ENCODE measurements around the gene FNDC11.

Gene FNDC11

DNA sequence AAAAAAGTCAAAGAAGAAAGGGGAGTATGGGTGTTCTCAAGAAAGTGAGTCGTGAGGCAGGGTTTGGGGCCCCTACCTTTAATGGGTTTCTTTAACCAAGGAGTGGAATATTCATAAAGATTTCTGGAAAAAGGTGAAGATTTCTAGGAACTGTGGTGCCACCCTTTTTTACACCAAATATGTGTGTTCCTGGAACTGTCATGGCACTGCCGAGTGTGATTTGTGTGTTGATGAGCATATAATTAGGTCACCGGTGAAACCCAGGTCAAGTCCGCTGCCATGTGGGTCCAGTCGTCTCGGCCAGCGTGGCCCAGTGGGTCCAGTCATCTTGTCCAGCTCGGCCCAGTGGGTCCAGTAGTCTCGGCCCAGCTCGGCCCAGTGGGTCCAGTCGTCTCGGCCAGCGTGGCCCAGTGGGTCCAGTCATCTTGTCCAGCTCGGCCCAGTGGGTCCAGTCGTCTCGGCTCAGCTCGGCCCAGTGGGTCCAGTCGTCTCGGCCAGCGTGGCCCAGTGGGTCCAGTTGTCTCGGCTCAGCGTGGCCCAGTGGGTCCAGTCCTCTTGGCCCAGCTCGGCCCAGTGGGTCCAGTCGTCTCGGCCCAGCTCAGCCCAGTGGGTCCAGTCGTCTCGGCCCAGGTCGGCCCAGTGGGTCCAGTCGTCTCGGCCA lies 46.7 kb upstream of the FNDC11 start:
- TF ChIP-seq SIN3A (IDR thresholded peaks at IDR 0.05; ENCODE audit: borderline replicate concordance, insufficient read depth, low read length) (no peak), TAF1 (IDR thresholded peaks at IDR 0.05; ENCODE audit: borderline replicate concordance, insufficient read depth, low read length) (no peak), POLR2AphosphoS5 (IDR thresholded peaks at IDR 0.05; ENCODE audit: low read depth, low read length) (no peak), FOXP2 (optimal IDR thresholded peaks at IDR 0.05; ENCODE audit: borderline replicate concordance, extremely low read depth, extremely low read length, insufficient read depth) (no peak)
- TF ChIP-seq, protein P1, sequence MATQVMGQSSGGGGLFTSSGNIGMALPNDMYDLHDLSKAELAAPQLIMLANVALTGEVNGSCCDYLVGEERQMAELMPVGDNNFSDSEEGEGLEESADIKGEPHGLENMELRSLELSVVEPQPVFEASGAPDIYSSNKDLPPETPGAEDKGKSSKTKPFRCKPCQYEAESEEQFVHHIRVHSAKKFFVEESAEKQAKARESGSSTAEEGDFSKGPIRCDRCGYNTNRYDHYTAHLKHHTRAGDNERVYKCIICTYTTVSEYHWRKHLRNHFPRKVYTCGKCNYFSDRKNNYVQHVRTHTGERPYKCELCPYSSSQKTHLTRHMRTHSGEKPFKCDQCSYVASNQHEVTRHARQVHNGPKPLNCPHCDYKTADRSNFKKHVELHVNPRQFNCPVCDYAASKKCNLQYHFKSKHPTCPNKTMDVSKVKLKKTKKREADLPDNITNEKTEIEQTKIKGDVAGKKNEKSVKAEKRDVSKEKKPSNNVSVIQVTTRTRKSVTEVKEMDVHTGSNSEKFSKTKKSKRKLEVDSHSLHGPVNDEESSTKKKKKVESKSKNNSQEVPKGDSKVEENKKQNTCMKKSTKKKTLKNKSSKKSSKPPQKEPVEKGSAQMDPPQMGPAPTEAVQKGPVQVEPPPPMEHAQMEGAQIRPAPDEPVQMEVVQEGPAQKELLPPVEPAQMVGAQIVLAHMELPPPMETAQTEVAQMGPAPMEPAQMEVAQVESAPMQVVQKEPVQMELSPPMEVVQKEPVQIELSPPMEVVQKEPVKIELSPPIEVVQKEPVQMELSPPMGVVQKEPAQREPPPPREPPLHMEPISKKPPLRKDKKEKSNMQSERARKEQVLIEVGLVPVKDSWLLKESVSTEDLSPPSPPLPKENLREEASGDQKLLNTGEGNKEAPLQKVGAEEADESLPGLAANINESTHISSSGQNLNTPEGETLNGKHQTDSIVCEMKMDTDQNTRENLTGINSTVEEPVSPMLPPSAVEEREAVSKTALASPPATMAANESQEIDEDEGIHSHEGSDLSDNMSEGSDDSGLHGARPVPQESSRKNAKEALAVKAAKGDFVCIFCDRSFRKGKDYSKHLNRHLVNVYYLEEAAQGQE (IDR thresholded peaks at IDR 0.05; ENCODE audit: insufficient read depth in 1 of 2, low read depth in 2 of 2, low read length in 2 of 2) = no peak

DNA sequence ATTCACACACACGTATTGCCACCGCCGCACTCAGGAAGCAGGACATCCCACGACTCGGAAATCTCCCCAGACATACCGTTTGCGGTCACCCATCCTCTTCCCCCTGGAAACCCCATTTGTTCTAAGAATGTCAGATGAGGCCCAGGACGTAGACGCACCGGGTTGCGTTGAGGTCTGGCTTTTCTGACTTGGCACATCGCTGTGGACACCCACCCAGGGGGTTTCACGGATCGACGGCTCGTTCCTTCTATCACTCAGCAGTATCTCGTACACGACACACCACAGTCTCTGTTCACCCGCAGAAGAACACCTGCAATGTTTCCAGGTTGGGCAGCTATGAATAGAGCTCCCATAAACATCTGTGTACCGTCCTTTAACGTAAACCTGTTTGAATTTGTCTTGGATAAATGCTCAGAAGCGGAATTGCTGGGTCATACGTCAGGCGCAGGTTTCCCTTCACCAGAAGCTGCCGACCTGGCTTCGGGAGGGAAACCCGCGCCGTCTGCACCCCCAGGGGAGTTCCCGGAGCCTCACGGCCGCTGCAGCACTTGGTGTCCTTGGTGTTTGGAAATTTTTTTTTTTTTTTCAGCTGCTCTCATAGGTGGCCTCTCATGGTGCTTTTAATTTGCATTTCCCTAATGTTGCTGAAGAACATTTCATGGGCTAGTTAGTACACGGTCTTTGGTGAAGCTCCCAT lies 45.7 kb upstream of the FNDC11 start:
- TF ChIP-seq, protein P1 (IDR thresholded peaks at IDR 0.05; ENCODE audit: insufficient read depth in 1 of 2, low read depth in 2 of 2, low read length in 2 of 2) = no peak

DNA sequence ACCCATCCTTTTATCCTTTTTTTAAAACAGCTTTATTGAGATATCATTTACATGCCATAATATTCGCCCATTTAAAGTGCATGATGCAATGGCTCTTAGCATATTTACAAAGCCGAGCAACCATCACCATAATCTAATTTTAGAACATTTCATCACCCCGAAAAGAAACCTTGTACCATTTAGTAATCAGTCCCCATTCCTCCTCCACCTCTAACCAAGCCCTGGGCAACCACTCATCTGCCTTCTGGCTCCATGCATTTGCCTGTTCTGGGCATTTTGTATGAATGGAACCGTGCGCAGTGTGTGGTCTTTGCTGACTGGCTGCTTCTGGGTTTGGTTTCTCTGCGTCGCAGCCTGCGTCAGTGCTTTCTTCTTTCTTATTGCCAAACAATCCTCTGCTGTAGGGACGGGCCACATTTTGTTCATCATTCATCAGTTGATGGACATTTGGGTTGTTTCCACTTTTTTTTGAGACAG lies 44.8 kb upstream of the FNDC11 start:
- TF ChIP-seq, protein P1 (IDR thresholded peaks at IDR 0.05; ENCODE audit: insufficient read depth in 1 of 2, low read depth in 2 of 2, low read length in 2 of 2) = no peak
- TF ChIP-seq POLR2AphosphoS5 (IDR thresholded peaks at IDR 0.05; ENCODE audit: low read depth, low read length) = no peak
- no peak for TF ChIP-seq TAF1 (IDR thresholded peaks at IDR 0.05; ENCODE audit: borderline replicate concordance, insufficient read depth, low read length)
- TF ChIP-seq SIN3A (IDR thresholded peaks at IDR 0.05; ENCODE audit: borderline replicate concordance, insufficient read depth, low read length) = no peak
- no peak for TF ChIP-seq FOXP2 (optimal IDR thresholded peaks at IDR 0.05; ENCODE audit: borderline replicate concordance, extremely low read depth, extremely low read length, insufficient read depth)

DNA sequence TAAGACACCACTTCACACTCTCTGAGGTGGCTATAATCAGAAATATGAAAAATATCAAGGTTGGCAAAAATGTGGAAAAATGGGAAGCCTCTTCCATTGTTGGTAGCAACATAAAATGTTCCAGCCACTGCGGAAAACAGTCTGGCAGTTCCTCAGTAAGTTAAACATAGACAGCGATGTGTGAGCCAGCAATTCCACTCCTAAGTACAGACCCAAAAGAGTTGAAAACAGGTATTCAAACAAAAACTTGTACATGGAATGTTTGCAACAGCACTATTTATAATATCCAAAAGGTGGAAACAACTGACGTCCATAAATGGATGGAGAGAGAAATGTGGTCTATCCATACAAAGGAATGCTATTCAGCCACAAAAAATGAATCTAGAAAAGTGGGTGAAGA lies 40.8 kb upstream of the FNDC11 start:
- TF ChIP-seq POLR2AphosphoS5 (IDR thresholded peaks at IDR 0.05; ENCODE audit: low read depth, low read length) (no peak), FOXP2 (optimal IDR thresholded peaks at IDR 0.05; ENCODE audit: borderline replicate concordance, extremely low read depth, extremely low read length, insufficient read depth) (no peak), SIN3A (IDR thresholded peaks at IDR 0.05; ENCODE audit: borderline replicate concordance, insufficient read depth, low read length) (no peak), TAF1 (IDR thresholded peaks at IDR 0.05; ENCODE audit: borderline replicate concordance, insufficient read depth, low read length) (no peak)
- TF ChIP-seq, protein P1 (IDR thresholded peaks at IDR 0.05; ENCODE audit: insufficient read depth in 1 of 2, low read depth in 2 of 2, low read length in 2 of 2) = no peak

Data from PFSK-1 (cell line).